ENCODE results near the gene NME8. TPM values are rescaled to one million over a fixed set of nuclear protein-coding genes. Genes with fewer than 3 reads are reported as not detected.

Gene NME8
- total RNA-seq, 3 donors from 2014 or later (not counting 1 experiment from before 2014, with no cell fraction given), result 23.5 to 37.0 (median 27.1) TPM

DNA sequence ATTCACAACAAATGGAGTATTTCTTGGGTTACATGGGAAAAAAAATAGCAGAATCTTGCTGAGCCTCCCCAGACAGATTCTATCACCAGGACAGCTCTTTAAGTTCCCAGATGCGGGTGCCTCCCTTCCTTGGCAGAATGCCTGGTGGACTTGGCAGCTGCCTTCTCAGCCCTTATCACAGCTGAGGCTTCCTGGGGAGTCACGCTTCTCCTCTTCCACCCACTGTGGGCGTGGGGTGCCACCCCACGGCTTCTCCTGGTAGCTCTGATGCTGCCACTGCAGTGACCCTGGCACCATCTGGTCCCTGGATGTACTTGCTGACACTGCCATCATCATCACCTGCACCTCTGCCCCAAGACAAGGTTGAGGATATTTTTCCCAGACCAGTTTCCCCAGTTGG lies 16.2 kb upstream of the NME8 start:
- TF ChIP-seq CTCF (IDR thresholded peaks at IDR 0.05), result peak; percentile 28
- peak; percentile 72 to 92 (median 78) for ATAC-seq
- H3K4me3 Mint-ChIP-seq, result peak overlapping the region; percentile 81

DNA sequence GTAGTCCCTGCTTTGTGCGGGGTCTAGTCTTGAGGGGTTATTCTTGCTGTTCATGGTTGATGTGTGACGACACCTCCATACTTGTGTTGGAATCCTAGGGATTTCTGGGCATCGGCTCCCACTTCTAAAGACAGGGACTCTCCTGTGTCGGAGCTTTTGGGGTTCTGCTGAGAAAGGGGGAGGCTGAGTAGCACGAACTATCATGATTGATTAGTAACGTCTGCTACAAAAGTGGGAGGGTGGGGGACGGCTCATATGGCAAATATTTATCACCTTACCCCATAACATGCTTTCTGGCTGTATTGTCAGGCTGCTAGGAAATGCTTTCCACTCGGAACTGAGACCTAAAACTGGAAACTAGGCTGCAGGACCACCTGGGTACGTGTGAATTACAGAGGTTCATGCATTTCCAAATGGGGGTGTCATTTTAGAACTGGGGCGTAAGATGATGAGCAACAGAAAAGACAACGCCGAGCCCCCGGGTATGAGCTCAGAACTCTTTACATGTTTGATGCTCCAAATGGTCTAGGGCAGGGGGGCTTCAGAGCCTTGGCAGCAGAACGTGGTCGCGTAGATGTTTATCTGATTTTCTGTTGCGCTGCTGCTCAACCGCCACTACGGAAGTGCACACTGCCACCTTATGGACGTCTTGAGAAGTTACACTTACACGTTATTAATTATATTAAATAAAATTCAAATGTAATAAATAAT lies 15.1 kb upstream of the NME8 start:
- Histone ChIP-seq H3K27ac (ENCODE audit: low read length) (no peak overlapping the region), H3K4me1 (ENCODE audit: control insufficient read depth, insufficient read depth, low read length) (peaks cover 10% of the 10 kb centered on the region), H3K9me3 (ENCODE audit: control insufficient read depth, insufficient read depth, low read length) (no peaks in the 10 kb centered on the region), H3K36me3 (ENCODE audit: control insufficient read depth, insufficient read depth, low read length) (no peaks in the 10 kb centered on the region), H3K27me3 (ENCODE audit: control insufficient read depth, insufficient read depth, low read length) (no peaks in the 10 kb centered on the region), H3K4me3 (ENCODE audit: low read length) (peak overlapping the region; percentile 38)
- intact Hi-C loops (cut with micrococcal nuclease), result loop anchor here (2.0 to 5.0 kb wide), 3 partner anchors 206 to 624 kb away; no protein-coding TSS in a partner anchor
- Mint-ChIP-seq H3K4me1 (peaks cover 16 to 19% of the 10 kb centered on the region in 2 donors), H3K36me3 (no peaks in the 10 kb centered on the region), H3K9me3 (no peaks in the 10 kb centered on the region), H3K27ac (peak overlapping the region in 1 of 2 donors; percentile 84), H3K27me3 (ENCODE audit: low read depth in 2 of 2) (peaks cover 0 to 6% of the 10 kb centered on the region in 2 donors), H3K4me3 (peak overlapping the region; percentile 81)
- ATAC-seq (peak; percentile 76 to 86 (median 79)), DNase-seq (peak; percentile 29 to 76)
- whole genome bisulfite sequencing (ENCODE audit: insufficient coverage), result 26% methylated on average over 15 of the region's 21 CpGs
- TF ChIP-seq CTCF (IDR thresholded peaks at IDR 0.05), result peak; percentile 83

More for the DNA sequence above, 16.2 kb upstream of the NME8 start:
- Histone ChIP-seq H3K36me3 (ENCODE audit: control insufficient read depth, insufficient read depth, low read length) (no peaks in the 10 kb centered on the region), H3K9me3 (ENCODE audit: control insufficient read depth, insufficient read depth, low read length) (no peaks in the 10 kb centered on the region), H3K4me3 (ENCODE audit: low read length) (no peak overlapping the region), H3K27me3 (ENCODE audit: control insufficient read depth, insufficient read depth, low read length) (no peaks in the 10 kb centered on the region), H3K4me1 (ENCODE audit: control insufficient read depth, insufficient read depth, low read length) (peaks cover 10% of the 10 kb centered on the region), H3K27ac (ENCODE audit: low read length) (no peak overlapping the region)
- peaks cover 0 to 6% of the 10 kb centered on the region in 2 donors for H3K27me3 Mint-ChIP-seq (ENCODE audit: low read depth in 2 of 2)
- peaks cover 18 to 21% of the 10 kb centered on the region in 2 donors for H3K4me1 Mint-ChIP-seq
- H3K27ac Mint-ChIP-seq, result peak overlapping the region; percentile 41 to 84
- DNase-seq, result peak in 1 of 2 donors; percentile 27
- no peaks in the 10 kb centered on the region for H3K36me3 Mint-ChIP-seq
- 12% methylated on average over 4 of the region's 4 CpGs for WGBS (ENCODE audit: insufficient coverage)
- H3K9me3 Mint-ChIP-seq, result no peaks in the 10 kb centered on the region
- intact Hi-C loops (cut with micrococcal nuclease), result loop anchor here (2.0 to 5.0 kb wide), 3 partner anchors 205 to 623 kb away; no protein-coding TSS in a partner anchor

GRCh38 chr7:37833818-37834146 lies 14.6 kb upstream of the NME8 start:
- TF ChIP-seq CTCF (IDR thresholded peaks at IDR 0.05), result peak; percentile 32
- no peaks in the 10 kb centered on the region for H3K9me3 Mint-ChIP-seq
- no peaks in the 10 kb centered on the region for H3K27me3 ChIP-seq (ENCODE audit: control insufficient read depth, insufficient read depth, low read length)
- H3K27me3 Mint-ChIP-seq (ENCODE audit: low read depth in 2 of 2), result peaks cover 0 to 6% of the 10 kb centered on the region in 2 donors
- H3K27ac ChIP-seq (ENCODE audit: low read length), result no peak overlapping the region
- DNase-seq (no peak), ATAC-seq (no peak)
- WGBS (ENCODE audit: insufficient coverage), result 0% methylated on average over 1 of the region's 3 CpGs
- no peaks in the 10 kb centered on the region for H3K9me3 ChIP-seq (ENCODE audit: control insufficient read depth, insufficient read depth, low read length)
- no peak overlapping the region for H3K4me3 Mint-ChIP-seq
- H3K4me1 ChIP-seq (ENCODE audit: control insufficient read depth, insufficient read depth, low read length), result peaks cover 10% of the 10 kb centered on the region
- H3K27ac Mint-ChIP-seq, result peak overlapping the region in 1 of 2 donors; percentile 84
- no peaks in the 10 kb centered on the region for H3K36me3 Mint-ChIP-seq
- peaks cover 16 to 19% of the 10 kb centered on the region in 2 donors for H3K4me1 Mint-ChIP-seq
- intact Hi-C loops (cut with micrococcal nuclease), result loop anchor here (2.0 to 5.0 kb wide), 3 partner anchors 207 to 625 kb away; no protein-coding TSS in a partner anchor
- H3K36me3 ChIP-seq (ENCODE audit: control insufficient read depth, insufficient read depth, low read length), result no peaks in the 10 kb centered on the region
- H3K4me3 ChIP-seq (ENCODE audit: low read length), result no peak overlapping the region

Measured in natural killer cell (primary cell).